Activated CD8-positive, alpha-beta memory T cell treated with anti-CD3 and anti-CD28 coated beads, Interleukin-2, amount 50 U/mL, for 4 hours (primary cell): ENCODE measurements around the gene MAST3.

Experiments used
- DNase-seq: peaks from one replicate; pipeline ENCODE4 v3.0.0-alpha.2; 2020

Gene MAST3

DNA sequence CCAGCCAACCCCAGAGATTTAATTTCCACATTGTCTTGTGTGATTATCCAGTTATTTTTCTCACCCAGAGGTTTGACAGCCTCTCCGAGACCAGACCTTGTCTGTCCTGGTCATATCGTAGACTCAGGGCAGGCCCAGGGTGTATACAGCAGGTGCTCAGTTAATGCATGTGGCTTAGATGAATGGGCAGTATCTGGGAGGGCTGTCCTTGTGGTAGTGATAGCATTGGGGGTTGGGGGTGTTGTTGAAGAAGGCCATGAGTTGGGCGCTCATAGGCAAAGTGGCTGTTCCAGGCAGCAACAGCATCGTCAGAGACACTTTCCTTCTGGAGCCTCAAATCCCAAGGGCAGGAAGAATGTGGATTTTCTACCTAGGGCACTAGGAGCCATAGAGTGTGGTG is 16.9 kb downstream of the MAST3 start:
- no peak for DNase-seq

DNA sequence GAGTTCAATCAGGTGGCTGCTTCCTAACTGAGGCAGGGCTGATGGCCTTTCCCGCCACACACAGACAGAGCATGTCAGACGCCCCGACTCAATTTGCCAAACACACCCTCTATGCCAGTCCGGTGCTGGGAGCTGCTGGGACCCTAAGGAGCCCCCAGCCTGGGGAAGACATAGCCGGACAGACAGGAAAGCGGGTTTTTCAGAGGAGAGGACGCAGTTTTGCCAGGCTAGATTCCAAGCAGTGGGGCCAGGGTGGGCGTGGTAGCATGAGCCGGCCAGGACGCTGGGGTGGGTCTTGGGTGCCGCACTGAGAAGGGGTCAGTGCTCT is 19.8 kb downstream of the MAST3 start:
- no peak for DNase-seq

DNA sequence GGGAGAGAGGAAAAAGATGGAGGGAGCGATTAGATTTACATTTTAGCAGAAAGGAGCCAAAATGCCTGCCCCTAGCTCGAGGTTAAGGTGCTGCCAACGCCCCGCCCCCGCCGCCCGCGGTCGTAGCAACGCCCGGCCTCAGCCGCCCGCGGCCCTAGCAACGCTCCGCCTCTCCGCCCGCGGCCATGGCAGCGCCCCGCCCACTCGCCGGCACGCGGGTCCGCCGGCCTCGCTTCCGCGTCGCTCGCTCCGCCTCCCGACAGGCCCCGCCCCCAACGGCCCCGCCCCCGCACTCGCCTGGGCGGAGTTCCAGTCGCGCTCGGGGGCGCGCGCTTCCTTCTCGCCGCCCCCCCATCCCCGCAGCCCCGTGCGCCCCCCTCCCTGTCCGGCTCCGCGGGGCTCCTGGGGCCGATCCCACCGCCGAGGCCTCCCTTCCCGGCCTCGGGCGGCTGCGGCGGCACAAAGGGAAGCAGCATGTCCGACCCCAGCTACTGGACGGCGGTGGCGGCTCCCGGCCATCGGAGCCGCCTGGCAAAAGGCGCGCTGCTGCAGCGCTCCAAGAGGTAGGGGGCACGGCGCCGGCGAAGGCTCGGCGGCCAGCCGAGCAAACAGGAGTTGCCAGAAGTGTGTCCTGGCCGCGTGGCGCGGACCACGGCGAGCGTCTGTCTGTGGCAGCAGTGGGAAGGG is 20.3 kb downstream of the MAST3 start:
- peak; percentile 97 for DNase-seq

DNA sequence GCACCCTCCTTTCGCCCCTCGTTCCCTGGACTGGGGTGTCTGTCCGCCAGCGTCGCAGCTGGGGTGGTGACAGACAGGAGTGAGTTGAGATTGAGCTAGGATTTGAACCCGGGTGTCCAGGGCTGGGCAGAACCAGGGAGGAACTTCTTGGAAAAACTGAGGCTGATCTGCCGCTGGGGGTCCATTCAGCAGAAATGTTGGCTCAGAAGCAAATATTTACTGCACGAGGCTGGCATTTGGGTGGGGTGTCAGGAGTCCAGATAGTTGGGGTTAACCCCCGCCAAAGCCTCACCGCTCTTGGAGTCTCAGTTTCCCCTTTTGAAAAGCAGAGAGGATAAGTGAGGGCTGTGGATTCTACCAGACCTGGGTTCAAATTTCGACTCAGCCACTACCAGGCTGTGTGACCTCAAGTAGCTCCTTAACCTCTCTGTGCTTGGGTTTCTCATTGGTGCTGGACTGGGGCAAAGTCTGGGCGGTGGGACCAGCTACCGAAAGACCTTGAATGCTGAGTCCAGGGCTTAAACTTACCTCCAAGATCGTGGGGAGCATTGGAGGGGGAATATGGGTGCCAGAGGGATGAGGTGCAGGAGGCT is 20.9 kb downstream of the MAST3 start:
- no peak for DNase-seq

DNA sequence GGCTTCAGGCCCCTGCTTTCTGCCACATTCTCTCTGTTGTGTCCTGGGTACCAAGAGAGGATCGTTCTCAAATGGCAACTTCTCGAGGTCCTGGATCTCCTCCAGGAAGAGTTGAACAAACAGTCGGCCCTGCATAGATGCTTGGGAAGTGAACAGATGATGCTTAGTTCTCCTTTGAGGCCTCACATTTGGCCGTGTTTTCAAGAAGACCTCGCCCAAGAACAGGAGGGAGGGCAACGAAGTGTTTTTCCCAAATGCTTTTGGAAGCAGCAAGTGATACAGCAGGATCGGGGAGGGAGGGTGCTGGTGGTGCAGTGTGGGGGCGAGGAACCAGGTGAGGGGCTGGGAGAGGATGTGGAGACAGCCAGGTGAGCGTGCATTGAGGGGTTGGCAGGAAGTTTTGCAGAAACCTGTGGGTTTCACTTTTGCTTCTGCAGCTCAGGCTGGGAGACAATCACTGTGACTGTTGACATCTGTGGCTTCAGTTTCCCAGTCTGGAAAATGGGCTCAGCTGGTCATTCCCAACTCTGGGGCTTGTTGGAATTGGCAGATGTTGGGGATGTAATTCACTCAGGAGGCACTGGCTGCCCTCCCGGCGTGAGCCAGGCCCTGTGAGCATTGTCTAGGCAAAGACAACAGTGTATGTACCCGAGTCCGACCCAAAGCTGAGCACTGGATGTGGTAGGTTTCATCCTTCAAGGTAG is 21.6 kb downstream of the MAST3 start:
- DNase-seq, result peak; percentile 47

DNA sequence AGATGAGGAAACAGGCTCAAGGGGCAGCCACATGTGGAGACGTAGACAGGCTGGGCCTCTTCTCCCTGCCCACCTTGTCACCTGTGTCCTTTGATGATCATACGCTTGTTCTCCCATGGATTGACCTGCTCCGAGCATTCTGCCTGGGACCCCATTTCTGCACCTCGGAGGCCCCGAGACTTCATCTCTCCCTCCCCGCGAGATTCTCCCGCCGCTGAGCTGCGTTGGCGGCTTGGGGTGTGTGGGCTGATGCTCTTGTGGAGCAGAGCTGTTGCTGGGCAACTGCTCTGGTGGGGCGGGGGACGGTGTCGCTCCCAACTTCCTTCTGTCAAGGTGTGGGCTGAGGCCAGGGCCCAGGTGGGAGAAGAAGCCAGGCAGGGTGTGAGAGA is 22.1 kb downstream of the MAST3 start:
- peak; percentile 72 for DNase-seq

DNA sequence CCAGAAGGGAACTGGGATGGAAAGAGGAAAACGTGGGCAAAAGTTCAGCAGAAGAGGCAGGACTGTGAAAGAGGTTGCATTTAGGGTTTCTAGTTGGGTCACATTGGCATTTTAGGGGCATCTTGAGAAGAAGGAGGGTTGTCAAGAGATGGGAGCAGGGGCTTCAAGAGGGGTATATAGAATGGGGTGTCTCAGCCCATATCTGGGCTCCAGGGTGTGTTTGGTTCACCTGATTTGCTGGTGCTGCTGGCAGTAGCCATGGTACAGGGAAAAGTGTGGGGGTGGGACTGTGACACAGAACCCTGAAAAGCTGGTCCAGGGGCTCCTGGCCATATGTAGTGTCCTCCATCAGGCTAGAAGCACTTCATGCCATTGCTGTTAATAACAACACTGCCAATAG is 22.5 kb downstream of the MAST3 start:
- no peak for DNase-seq

DNA sequence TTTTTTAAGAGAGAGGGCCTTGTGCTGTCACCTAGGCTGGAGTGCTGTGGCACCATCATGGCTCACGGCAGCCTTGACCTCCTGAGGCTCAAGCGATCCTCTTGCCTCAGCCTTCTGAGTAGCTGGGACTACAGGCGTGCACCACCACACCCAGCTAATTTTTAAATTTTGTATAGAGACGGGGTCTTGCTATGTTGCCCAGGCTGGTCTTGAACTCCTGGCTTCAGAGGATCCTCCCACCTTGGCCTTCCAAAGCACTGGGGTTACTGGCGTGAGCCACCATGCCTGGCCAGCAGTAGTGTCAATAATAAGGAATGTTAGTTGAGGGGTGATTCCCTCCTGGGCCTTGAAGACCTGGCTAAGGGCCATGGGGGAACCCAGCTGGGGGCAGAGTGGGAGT is 23.6 kb downstream of the MAST3 start:
- no peak for DNase-seq

DNA sequence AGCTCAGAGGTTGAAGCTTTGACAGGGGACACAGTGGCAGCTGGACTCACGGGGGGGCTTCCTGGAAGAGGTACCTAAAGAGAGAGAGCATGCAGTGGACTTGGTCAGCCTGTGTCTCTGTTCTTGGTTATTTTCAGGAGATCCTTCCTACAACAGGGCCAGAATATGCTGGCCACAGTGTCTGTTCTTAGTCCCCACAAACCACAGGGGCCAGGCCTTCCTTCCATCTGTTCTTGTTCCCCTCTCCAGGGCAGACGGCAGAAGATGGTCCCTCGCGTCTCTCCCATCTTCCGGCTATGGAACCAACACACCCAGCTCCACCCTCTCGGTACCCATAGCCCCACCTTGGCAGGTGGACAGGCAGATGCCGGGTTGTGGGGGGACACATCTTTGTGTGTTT is 24.8 kb downstream of the MAST3 start:
- DNase-seq, result no peak

DNA sequence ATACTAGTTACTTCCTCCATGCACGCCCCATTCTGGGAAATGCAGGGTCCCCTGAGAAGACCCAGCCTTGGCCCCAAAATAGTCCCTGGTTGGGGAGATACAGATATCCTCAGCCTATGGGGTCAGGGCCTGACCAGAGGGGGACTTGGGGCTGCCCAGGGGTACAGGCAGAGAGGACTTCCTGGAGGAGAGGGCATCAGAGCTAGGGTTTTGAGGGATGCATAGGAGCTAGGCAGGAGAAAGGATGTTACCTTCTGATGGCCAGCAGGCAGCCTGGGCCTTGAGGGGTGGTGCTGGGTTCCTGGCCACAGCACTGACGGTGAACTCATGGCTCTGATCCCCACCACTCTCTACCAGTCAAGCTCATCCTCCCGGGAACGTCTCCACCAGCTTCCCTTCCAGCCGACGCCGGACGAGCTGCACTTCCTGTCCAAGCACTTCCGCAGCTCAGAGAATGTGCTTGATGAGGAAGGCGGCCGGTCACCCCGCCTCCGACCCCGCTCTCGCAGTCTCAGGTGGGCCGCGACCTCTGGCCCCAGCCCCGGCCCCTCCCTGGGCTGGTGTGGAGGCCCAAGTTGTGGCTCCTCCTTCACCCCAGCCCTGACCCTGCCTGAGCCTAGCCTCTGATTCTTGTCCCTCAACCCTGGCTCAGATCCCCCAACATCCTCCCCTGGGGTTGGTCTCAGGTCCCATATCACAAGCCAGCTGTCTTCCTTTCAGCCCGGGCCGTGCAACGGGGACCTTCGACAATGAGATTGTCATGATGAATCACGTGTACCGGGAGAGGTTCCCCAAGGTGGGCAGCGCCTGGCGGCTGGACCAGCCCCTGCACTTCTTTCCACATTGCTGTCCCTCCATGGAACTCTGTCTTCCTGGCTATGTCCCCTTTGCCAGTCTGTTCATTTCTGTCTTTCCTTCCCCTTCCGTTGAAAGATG is 25.6 kb downstream of the MAST3 start:
- no peak for DNase-seq

DNA sequence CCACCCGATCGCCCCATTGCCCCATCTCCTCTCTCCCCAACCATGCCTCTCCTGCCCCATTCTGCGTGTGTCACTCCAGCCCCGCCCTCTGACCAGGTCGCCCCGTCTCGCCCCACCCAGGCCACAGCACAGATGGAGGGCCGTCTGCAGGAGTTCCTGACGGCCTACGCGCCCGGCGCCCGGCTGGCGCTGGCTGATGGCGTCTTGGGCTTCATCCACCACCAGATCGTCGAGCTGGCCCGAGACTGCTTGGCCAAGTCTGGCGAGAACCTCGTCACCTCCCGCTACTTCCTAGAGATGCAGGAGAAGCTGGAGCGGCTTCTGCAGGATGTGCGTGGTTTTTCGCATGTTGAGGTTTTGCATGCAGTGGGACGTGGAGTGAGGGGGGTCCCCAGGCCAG is 26.2 kb downstream of the MAST3 start:
- DNase-seq, result no peak

DNA sequence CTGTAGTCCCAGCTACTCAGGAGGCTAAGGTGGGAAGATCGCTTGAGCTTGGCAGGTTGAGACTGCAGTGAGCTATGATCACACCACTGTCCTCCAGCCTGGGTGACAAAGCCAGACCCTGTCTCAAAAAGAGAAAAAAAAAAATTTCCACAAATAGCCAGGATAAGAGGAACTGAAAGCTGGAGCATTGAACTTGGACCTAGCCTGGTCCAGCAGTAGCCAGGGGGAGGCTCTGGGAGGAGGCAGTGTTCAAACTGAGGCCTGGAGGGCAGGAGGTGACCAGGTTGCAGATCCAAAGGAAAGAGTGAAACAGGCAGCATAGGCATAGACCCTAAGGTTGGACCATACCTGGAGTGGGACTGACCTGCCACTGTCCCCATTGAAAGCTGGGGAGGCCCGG is 28.5 kb downstream of the MAST3 start:
- DNase-seq, result no peak

DNA sequence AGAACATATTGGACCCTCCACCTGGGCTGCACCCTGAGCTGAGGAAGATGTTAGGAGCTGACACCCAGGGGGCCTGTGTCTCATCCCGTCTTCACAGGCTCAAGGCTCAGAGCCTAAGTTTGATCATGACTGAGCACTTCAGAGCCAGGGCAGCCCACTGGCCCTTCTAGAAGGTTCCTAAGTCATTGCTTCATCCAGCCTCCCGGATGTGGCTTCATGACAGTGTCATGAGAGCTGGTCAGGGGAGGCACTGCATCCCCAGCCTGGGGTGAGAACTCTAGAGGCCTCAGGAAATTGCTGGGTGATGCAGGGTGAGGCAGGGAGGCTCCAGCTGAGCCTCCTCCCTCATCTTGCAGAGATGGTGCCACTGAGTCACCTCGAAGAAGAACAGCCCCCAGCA is 30.5 kb downstream of the MAST3 start:
- no peak for DNase-seq

DNA sequence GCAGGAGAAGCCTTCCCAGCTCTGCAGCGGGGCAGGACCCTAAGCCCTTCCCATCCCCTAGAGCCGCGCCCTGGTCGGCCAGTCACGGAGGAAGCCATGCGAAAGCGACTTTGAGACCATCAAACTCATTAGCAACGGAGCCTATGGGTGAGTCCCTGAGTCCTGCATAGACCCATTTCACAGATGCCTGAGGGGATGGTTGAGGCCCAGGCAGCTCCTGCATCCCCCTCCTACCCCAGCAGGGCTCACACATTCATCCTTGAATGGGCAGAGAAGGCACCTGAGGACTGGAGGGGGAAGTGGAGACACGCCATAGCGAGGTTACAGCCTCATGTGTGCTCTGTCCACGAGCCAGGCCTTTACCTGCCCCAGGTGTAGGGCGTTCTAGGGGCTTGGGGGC is 31.2 kb downstream of the MAST3 start:
- no peak for DNase-seq

DNA sequence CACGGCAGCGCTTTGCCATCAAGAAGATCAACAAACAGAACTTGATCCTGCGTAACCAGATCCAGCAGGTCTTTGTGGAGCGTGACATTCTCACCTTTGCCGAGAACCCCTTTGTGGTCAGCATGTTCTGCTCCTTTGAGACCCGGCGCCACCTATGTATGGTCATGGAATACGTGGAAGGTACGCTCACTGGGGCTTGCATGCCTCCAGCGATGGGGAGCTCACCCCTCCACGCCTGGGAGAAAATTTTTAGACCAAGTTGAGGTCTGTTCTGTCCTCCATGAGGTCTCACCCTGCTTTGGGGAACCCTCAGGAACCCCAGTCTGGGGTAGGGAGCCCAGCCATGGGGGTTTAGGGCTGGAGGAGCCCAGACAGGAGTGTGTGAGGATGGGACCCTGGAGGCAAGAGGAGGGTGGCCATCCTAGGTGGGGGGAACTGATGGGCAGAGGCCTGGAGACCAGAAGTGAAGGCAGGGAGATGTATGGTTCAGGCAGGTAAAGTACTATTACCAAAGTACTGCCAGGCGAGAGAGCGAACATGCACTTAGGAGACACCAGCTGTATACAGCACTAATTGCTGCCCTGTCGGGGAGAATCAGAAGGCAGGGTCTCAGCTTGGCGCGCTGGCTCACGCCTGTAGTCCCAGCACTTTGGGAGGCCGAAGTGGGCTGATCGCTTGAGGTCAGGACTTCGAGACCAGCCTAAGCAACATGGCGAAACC is 33.1 kb downstream of the MAST3 start:
- DNase-seq, result no peak

DNA sequence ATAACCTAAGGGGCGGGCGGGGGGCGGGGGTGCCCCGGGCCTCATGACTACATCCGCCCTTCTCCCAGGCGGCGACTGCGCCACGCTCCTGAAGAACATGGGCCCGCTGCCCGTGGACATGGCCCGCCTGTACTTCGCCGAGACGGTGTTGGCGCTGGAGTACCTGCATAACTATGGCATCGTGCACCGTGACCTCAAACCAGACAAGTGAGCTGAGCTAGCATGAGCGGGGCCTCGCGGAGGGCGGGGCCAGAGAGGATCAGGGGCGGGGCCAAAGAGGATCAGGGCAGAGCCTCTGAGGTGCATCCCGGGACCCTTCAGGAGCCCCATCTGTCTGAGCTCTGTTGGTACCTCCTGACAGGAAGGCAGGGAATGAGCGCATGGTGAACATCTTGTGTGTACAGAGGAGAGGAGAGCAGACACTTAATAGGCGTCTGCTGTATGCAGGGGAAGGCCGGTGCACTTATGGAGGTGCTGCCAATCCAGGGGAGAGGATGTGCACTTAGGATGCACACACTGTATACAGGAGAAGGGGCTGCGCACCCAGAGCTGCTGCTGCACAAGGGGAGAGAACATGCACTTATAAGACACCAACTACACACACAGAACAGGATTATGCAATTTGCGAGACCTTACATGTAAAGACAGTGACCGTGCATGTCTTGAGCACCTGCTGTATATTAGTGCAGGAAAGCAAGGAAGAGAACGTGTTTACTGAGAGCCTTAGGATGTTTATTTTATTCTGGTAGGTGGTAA is 34.4 kb downstream of the MAST3 start:
- no peak for DNase-seq

DNA sequence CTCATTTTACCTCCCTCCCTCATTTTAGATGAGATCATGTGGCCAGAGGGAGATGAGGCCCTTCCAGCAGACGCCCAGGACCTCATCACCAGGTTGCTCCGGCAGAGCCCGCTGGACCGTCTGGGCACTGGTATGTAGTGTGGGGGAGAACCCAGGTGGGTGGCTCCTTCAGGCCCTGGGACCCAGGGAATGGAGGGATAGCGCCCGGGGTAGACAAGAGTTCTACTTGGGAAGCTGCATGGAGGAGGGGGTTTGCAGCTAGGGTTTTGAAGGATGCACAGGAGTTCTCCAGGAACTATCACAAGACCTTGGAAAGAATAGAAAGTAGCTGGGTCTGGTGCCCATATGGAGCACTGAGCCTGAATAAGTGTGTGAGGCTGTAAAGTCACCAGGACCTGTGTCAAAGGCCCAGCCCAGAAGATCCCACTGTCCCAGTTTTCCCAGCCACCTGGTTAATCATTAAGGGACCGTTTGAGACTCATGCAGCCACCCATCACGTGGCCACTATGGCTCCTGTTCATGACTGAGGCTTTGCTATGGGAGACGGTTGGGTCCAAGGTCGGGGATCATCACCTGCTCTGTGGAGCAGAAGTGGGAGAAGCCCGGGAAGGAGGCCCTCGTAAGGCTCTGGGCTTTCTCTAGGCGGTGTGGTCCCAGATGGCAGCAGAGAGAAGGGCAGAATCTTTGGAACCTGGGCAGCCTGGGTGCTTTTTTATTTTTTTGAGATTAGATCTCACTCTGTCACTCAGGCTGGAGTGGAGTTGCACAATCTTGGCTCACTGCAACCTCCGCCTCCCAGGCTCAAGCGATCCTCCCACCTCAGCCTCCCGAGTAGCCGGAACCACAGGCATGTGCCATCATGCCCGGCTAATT is 38.4 kb downstream of the MAST3 start:
- no peak for DNase-seq

DNA sequence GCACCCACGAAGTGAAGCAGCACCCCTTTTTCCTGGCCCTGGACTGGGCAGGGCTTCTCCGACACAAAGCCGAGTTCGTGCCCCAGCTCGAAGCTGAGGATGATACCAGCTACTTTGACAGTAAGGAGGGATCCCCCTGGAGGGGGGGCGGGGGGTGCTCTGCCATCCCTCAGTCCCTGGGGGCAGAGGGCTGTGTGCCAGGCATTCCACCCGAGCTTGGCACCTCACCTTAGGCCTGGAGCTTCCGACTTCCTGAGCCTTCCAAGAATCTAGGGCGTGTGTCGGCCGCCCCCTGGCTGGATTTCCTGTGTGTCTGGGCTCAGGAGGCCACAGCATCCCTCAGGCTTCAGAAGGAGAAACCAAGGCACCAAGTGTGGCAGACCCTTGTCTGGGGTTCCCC is 39.7 kb downstream of the MAST3 start:
- no peak for DNase-seq

DNA sequence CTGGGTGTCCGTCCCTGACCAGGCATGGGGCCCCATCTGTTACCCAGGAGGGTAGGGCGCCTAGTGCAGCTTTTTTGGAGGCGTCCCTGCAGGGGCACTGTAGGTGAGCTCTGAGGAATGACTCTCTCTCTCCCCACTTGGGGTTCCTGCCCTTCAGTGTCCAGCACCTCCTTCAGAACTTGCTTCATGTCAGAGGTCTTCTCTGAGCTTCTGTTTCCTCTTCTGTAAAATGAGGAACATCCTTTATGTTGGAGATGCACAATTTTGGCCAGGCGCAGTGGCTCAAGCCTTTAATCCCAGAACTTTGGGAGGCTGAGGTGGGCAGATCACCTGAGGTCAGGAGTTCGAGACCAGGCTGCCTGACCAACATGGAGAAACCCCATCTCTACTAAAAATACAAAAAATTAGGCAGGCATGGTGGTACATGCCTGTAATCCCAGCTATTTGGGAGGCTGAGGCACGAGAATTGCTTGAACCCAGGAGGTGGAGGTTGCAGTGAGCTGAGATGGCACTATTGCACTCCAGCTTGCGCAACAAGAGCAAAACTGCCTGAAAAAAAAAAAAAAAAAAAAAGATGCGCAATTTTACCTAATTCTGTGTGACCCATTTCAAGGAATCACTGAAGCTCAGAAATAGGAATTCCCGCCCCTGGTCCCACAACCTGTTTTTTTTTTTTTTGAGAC is 40.2 kb downstream of the MAST3 start:
- no peak for DNase-seq

DNA sequence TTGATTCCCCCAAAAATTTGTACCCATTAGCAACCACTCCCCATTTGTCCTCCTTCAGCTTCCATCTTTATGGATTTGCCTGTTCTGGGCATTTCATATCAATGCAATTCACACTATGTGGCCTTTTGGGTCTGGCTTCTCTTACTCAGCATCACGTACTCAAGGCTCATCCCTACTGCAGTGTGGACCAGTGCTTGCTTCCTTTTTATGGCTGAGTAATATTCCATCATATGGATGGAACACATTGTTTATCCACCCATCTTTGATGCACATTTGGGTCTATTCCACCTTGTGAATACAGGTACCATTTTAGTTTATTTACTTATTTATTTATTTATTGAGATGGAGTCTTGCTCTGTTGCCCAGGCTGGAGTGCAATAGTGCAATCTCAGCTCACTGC is 42.9 kb downstream of the MAST3 start:
- no peak for DNase-seq

DNA sequence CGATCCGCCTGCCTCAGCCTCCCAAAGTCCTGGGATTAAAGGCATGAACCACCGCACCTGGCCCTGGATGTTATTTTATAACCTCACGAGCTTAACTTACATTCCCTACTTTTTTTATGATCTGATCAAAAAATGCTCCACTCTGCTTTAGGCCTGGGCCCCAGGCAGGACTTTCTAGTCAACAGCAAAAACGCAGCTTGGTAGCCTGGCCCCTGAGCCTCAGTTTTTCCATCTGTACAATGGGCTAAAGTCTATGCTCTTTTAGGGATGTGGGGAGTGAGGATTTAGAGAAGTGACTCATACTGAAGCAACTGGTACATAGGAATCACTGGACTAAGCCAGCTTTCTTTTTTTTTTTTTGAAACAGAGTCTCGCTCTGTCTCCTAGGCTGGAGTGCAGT is 43.5 kb downstream of the MAST3 start:
- no peak for DNase-seq
